ENCODE data around the gene THEMIS2.
"Not testable (repeated sequence)": the region's sequence is repeated elsewhere in the genome, so short reads cannot be mapped to it uniquely, and the experiment has no call there.

Gene THEMIS2

GRCh38 chr1:27863538-27863915 lies 8.8 kb upstream of the THEMIS2 start:
- no peak for DNase-seq (ENCODE audit: low read depth)

GRCh38 chr1:27864264-27864895 lies 8.0 kb upstream of the THEMIS2 start:
- DNase-seq (ENCODE audit: low read depth): no peak

- no peak for DNase-seq (ENCODE audit: low read depth)
These were observed 6.5 kb upstream of the THEMIS2 start for GRCh38 chr1:27865821-27866220.

GRCh38 chr1:27868556-27868931 lies 3.8 kb upstream of the THEMIS2 start:
- no peak for DNase-seq (ENCODE audit: low read depth)

GRCh38 chr1:27868932-27869718 lies 3.2 kb upstream of the THEMIS2 start:
- no peak for DNase-seq (ENCODE audit: low read depth)

GRCh38 chr1:27869719-27870085 lies 2.6 kb upstream of the THEMIS2 start:
- DNase-seq (ENCODE audit: low read depth): no peak

- DNase-seq (ENCODE audit: low read depth): not testable (repeated sequence)
These were observed 1.3 kb upstream of the THEMIS2 start for GRCh38 chr1:27871076-27871475.

GRCh38 chr1:27872802-27873551 lies 633 bp downstream of the THEMIS2 start:
- no peak for DNase-seq (ENCODE audit: low read depth)

GRCh38 chr1:27873671-27874384 lies 1.5 kb downstream of the THEMIS2 start:
- DNase-seq (ENCODE audit: low read depth): no peak

GRCh38 chr1:27876341-27877114 lies 4.2 kb downstream of the THEMIS2 start:
- no peak for DNase-seq (ENCODE audit: low read depth)

GRCh38 chr1:27877115-27877416 lies 4.7 kb downstream of the THEMIS2 start:
- no peak for DNase-seq (ENCODE audit: low read depth)

- no peak for DNase-seq (ENCODE audit: low read depth)
These were observed 5.7 kb downstream of the THEMIS2 start for GRCh38 chr1:27878039-27878438.

- DNase-seq (ENCODE audit: low read depth): no peak
These were observed 6.5 kb downstream of the THEMIS2 start for GRCh38 chr1:27878787-27879335.

GRCh38 chr1:27879374-27880082 lies 7.2 kb downstream of the THEMIS2 start:
- no peak for DNase-seq (ENCODE audit: low read depth)

- DNase-seq (ENCODE audit: low read depth): no peak
These were observed 10.2 kb downstream of the THEMIS2 start for GRCh38 chr1:27882543-27882903.

- DNase-seq (ENCODE audit: low read depth): no peak
These were observed 11.2 kb downstream of the THEMIS2 start for GRCh38 chr1:27883536-27883935.

GRCh38 chr1:27884006-27884954 lies 11.9 kb downstream of the THEMIS2 start:
- no peak for DNase-seq (ENCODE audit: low read depth)

GRCh38 chr1:27885114-27885528 lies 12.8 kb downstream of the THEMIS2 start:
- DNase-seq (ENCODE audit: low read depth): no peak

GRCh38 chr1:27885621-27886352 lies 13.4 kb downstream of the THEMIS2 start:
- no peak for DNase-seq (ENCODE audit: low read depth)
